ENCODE measurements around the gene TIMP2. TPM values are rescaled to one million over a fixed set of nuclear protein-coding genes. Genes with fewer than 3 reads are reported as not detected.

Gene TIMP2
- total and polyA plus RNA-seq, 2 of the 13 experiments (the other 11 are each of a cell fraction or from before 2014, with no cell fraction given) = 3.8 to 8.5 TPM

DNA sequence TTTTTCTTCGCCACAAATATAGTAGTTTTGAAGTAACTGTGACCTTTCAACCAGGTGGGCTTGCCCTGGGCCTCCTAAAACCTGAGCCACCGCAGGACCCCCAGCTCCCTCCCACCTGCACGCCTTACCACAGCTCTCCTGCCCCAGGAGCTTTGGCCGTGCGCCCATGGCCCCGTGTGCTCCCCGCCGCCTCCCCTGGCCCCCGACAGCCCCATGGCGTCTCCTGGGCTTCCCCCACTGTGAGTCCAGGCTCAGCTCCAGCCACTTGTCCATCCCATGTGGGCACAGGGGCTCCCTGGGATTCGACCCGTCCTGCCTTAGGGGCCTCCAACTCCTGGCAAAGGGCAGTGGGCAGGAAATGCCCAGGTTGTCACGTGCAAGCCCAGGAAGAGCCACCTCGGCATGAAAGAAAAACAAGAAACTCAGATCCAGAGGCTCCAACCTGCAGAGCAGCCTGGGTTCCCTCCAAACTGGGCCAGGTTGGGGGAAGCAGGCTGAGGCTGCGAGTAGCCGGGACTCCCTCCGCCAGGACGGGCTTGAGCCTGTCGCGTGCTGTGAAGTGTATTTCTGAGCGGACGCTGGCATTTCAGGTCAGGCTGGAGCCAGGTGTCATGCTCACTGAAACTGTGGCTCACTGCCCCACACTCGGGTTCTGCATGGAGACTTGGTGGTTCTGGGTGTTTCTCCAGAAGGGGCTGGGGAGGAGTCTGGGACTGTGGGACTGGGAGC is 48.8 kb upstream of the TIMP2 start:
- in situ Hi-C loops (cut with HindIII; ENCODE audit: extremely low pct_ligation_motif_present, low pct_unique_long_range_greater_than_20kb) = loop anchor here (5.0 kb wide), 1 partner anchor 92 kb away; no protein-coding TSS in a partner anchor
- CTCF ChIA-PET (ENCODE audit: low intra/inter-chr PET ratio, low total read pairs) = no interaction called here
- Histone ChIP-seq H3K4me2 (ENCODE audit: low read depth, low read length) (no peak overlapping the region), H3K4me3 (replicated peaks in 1 of 3; ENCODE audit: insufficient read depth in 1 of 3, low read depth in 2 of 3, low read length in 3 of 3) (no peak overlapping the region), H3K36me3 (replicated peaks in 1 of 2; ENCODE audit: control insufficient read depth in 1 of 2, insufficient read depth in 2 of 2, low read length in 2 of 2) (peaks cover 11 to 54% of the 10 kb centered on the region in 2 experiments), H3K9me3 (ENCODE audit: low read length) (no peaks in the 10 kb centered on the region), H3K27ac (ENCODE audit: extremely low read length, insufficient read depth, low read length) (no peak overlapping the region), H3K79me2 (ENCODE audit: insufficient read depth, low read length) (peaks cover 21% of the 10 kb centered on the region), H3K9ac (ENCODE audit: insufficient read depth, low read depth, low read length) (no peak overlapping the region), H3K27me3 (ENCODE audit: control insufficient read depth in 1 of 2, insufficient read depth in 2 of 2, low read length in 2 of 2) (no peaks in the 10 kb centered on the region; a peak in 1 of 5 replicates), H4K20me1 (ENCODE audit: insufficient read depth, low read length) (peaks cover 18% of the 10 kb centered on the region; the same call in 1 of the 2 replicates), H3K4me1 (ENCODE audit: insufficient read depth, low read length) (peaks cover 55% of the 10 kb centered on the region), H2AFZ (ENCODE audit: low read length) (no peak overlapping the region)
- POLR2A ChIA-PET = interaction anchor here (3.4 to 5.1 kb wide), 2 partner anchors 12 to 108 kb away, joined by 15 to 25 read pairs; no protein-coding TSS in a partner anchor
- intact Hi-C loops (cut with micrococcal nuclease; ENCODE audit: unreplicated experiment) = no loop called here
- FAIRE-seq (no peak), DNase-seq (ENCODE audit: low spot score) (no peak), ATAC-seq (no peak)
- WGBS (ENCODE audit: low lambda C conversion rate) = 94% methylated on average over 23 of the region's 23 CpGs
- no TSS peak for BruUV-seq (replicated peaks)
- no peak for TF ChIP-seq LRRFIP1 (CRISPR knock-in tag; conservative IDR thresholded peaks at IDR 0.05)
- no peak for TF ChIP-seq ISL2 (CRISPR knock-in tag; IDR thresholded peaks at IDR 0.05)
- no peak for TF ChIP-seq ZNF430 (CRISPR knock-in tag; IDR thresholded peaks at IDR 0.05)
- TF ChIP-seq GLMP (CRISPR knock-in tag; IDR thresholded peaks at IDR 0.05; ENCODE audit: borderline replicate concordance) = no peak
- TF ChIP-seq, protein P1, sequence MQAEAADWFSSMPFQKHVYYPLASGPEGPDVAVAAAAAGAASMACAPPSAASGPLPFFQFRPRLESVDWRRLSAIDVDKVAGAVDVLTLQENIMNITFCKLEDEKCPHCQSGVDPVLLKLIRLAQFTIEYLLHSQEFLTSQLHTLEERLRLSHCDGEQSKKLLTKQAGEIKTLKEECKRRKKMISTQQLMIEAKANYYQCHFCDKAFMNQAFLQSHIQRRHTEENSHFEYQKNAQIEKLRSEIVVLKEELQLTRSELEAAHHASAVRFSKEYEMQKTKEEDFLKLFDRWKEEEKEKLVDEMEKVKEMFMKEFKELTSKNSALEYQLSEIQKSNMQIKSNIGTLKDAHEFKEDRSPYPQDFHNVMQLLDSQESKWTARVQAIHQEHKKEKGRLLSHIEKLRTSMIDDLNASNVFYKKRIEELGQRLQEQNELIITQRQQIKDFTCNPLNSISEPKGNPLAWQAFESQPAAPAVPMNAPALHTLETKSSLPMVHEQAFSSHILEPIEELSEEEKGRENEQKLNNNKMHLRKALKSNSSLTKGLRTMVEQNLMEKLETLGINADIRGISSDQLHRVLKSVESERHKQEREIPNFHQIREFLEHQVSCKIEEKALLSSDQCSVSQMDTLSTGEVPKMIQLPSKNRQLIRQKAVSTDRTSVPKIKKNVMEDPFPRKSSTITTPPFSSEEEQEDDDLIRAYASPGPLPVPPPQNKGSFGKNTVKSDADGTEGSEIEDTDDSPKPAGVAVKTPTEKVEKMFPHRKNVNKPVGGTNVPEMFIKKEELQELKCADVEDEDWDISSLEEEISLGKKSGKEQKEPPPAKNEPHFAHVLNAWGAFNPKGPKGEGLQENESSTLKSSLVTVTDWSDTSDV (CRISPR knock-in tag; IDR thresholded peaks at IDR 0.05) = no peak
- TF ChIP-seq NFIC (IDR thresholded peaks at IDR 0.05; ENCODE audit: low read length) = no peak
- no peak for TF ChIP-seq ZNF672 (CRISPR knock-in tag; IDR thresholded peaks at IDR 0.05)
- peak in 1 of 2 experiments; percentile 9; a peak in 2 of 4 replicates for TF ChIP-seq POLR2A (IDR thresholded peaks at IDR 0.05; ENCODE audit: insufficient read depth in 1 of 2, low read depth in 2 of 2, low read length in 2 of 2)
- peak; percentile 28; the same call in 1 of the 2 replicates for TF ChIP-seq POLR2G (IDR thresholded peaks at IDR 0.05; ENCODE audit: low read depth, low read length)
- TF ChIP-seq, protein P2, sequence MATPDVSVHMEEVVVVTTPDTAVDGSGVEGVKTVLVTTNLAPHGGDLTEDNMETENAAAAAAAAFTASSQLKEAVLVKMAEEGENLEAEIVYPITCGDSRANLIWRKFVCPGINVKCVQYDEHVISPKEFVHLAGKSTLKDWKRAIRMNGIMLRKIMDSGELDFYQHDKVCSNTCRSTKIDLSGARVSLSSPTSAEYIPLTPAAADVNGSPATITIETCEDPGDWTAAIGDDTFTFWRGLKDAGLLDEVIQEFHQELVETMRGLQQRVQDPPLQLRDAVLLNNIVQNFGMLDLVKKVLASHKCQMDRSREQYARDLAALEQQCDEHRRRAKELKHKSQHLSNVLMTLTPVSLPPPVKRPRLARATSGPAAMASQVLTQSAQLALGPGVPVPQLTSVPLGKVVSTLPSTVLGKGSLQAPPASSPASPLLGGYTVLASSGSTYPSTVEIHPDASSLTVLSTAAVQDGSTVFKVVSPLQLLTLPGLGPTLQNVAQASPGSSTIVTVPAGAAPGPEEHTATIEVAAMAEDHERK (CRISPR knock-in tag; IDR thresholded peaks at IDR 0.05; ENCODE audit: low read depth) = no peak
- TF ChIP-seq ZZZ3 (CRISPR knock-in tag; IDR thresholded peaks at IDR 0.05; ENCODE audit: borderline replicate concordance) = no peak
- no peak for TF ChIP-seq XRCC5 (optimal IDR thresholded peaks at IDR 0.05; ENCODE audit: low read length)
- TF ChIP-seq NKX3-1 (CRISPR knock-in tag; IDR thresholded peaks at IDR 0.05) = no peak
- peak; percentile 87 for TF ChIP-seq AGO2 (optimal IDR thresholded peaks at IDR 0.05; ENCODE audit: low read depth, low read length)
- peak; percentile 24 for TF ChIP-seq TAF15 (IDR thresholded peaks at IDR 0.05; ENCODE audit: low read depth, low read length, poor library complexity, severe bottlenecking)
- TF ChIP-seq SP140L (CRISPR knock-in tag; IDR thresholded peaks at IDR 0.05; ENCODE audit: borderline replicate concordance) = no peak
- peak; percentile 26 for TF ChIP-seq RBM22 (optimal IDR thresholded peaks at IDR 0.05; ENCODE audit: low read length)
